Astrocyte of the spinal cord (primary cell): ENCODE results near the gene TAPBP.
A peak's percentile ranks its signal among the peaks of the same experiment; 100 is the strongest.

Experiments
- DNase-seq: peaks from one replicate; pipeline ENCODE4 v3.0.0; 2011; ENCODE audit warnings: low read depth, low spot score
- H3K4me3 ChIP-seq: 2 replicates; pipeline ENCODE4 v1.5.1; 2011; ENCODE audit warnings: low read depth, mild to moderate bottlenecking, low read length, moderate library complexity
- in situ Hi-C: cut with HindIII; loops from 2 replicates; pipeline ENCODE4 v1.10.0; 2017; ENCODE audit warnings: low sequenced_read_pairs
- TF ChIP-seq, protein P1 (sequence below): IDR thresholded peaks from 2 replicates; pipeline ENCODE4 v1.5.1; 2012; ENCODE audit warnings: low read depth, mild to moderate bottlenecking, low read length, inconsistent platforms

TAPBP gene

DNA sequence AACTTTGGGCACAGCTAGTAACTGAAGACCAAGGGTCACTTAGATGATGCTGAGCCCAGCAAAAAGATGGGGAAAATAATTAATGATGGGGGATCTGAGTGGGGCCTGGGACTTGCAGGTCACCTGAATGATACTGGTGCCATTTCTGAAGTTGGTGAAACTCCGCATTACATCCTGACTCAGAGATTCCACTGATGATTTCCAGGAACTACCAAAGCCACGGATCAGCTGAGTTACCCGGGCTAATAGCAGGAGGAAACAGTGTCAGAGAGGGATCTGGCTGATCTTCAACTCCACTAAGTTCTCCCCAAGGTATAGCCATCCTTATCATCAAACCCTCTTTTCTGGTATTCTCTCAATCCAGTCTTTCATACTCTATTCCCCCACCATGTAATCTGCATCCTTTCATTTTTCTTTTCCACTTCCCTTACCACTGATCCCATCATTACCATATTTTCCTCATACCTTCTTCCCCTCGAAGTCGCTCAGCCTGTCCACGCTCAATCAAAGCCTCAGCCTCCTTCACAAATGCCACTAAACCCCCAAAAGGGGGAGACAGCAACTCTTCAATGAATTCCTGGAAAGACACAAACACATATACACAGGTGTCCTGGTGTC, 62.4 kb downstream of the TAPBP start:
- DNase-seq = no peak
- TF ChIP-seq, protein P1, sequence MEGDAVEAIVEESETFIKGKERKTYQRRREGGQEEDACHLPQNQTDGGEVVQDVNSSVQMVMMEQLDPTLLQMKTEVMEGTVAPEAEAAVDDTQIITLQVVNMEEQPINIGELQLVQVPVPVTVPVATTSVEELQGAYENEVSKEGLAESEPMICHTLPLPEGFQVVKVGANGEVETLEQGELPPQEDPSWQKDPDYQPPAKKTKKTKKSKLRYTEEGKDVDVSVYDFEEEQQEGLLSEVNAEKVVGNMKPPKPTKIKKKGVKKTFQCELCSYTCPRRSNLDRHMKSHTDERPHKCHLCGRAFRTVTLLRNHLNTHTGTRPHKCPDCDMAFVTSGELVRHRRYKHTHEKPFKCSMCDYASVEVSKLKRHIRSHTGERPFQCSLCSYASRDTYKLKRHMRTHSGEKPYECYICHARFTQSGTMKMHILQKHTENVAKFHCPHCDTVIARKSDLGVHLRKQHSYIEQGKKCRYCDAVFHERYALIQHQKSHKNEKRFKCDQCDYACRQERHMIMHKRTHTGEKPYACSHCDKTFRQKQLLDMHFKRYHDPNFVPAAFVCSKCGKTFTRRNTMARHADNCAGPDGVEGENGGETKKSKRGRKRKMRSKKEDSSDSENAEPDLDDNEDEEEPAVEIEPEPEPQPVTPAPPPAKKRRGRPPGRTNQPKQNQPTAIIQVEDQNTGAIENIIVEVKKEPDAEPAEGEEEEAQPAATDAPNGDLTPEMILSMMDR = no peak
- in situ Hi-C loops = no loop called here
- H3K4me3 ChIP-seq = no peak overlapping the region

GRCh38 chr6:33250731-33251130, 63.1 kb downstream of the TAPBP start:
- H3K4me3 ChIP-seq = no peak overlapping the region

GRCh38 chr6:33249732-33250630, 63.9 kb downstream of the TAPBP start:
- in situ Hi-C loops = no loop called here
- peak; percentile 76 for DNase-seq

More at GRCh38 chr6:33250731-33251130, 63.1 kb downstream of the TAPBP start:
- TF ChIP-seq, protein P1 = no peak
- no peak for DNase-seq
- in situ Hi-C loops = no loop called here

More at GRCh38 chr6:33249732-33250630, 63.9 kb downstream of the TAPBP start:
- peak overlapping the region; percentile 48 for H3K4me3 ChIP-seq
- TF ChIP-seq, protein P1 = no peak
